ENCODE data around the gene CORIN. TPM values are rescaled to one million over a fixed set of nuclear protein-coding genes. Genes with fewer than 3 reads are reported as not detected.

CORIN gene
- total and polyA plus RNA-seq, 5 donors from 2014 or later = 0.64 TPM; not detected in 4

- H3K27ac Mint-ChIP-seq = no peak overlapping the region
- no peaks in the 10 kb centered on the region for H3K4me1 Mint-ChIP-seq
- Histone ChIP-seq H3K27ac (ENCODE audit: insufficient read depth, low read length, poor library complexity, severe bottlenecking) (no peak overlapping the region), H3K36me3 (ENCODE audit: control insufficient read depth, insufficient read depth, low read length) (no peaks in the 10 kb centered on the region), H3K27me3 (ENCODE audit: control insufficient read depth, insufficient read depth, low read length) (peaks cover 2% of the 10 kb centered on the region), H3K4me1 (ENCODE audit: control insufficient read depth, insufficient read depth, low read length, poor library complexity, severe bottlenecking) (no peaks in the 10 kb centered on the region), H3K9me3 (ENCODE audit: control insufficient read depth in 2 of 2, low read length in 2 of 2) (no peaks in the 10 kb centered on the region), H3K4me3 (ENCODE audit: low read depth, low read length) (no peak overlapping the region)
- H3K4me3 Mint-ChIP-seq = no peak overlapping the region
- no peaks in the 10 kb centered on the region for H3K9me3 Mint-ChIP-seq
- DNase-seq = no peak
- ATAC-seq (ENCODE audit: low read depth in 2 of 2) = no peak
- peaks cover 11% of the 10 kb centered on the region for H3K27me3 Mint-ChIP-seq
- H3K36me3 Mint-ChIP-seq = no peaks in the 10 kb centered on the region
These were observed 178.5 kb downstream of the CORIN start for GRCh38 chr4:47659342-47659741.

GRCh38 chr4:47654972-47655693 lies 182.7 kb downstream of the CORIN start:
- Histone ChIP-seq H3K4me3 (ENCODE audit: low read depth, low read length) (no peak overlapping the region), H3K36me3 (ENCODE audit: control insufficient read depth, insufficient read depth, low read length) (no peaks in the 10 kb centered on the region), H3K27ac (ENCODE audit: insufficient read depth, low read length, poor library complexity, severe bottlenecking) (no peak overlapping the region), H3K4me1 (ENCODE audit: control insufficient read depth, insufficient read depth, low read length, poor library complexity, severe bottlenecking) (no peaks in the 10 kb centered on the region), H3K27me3 (ENCODE audit: control insufficient read depth, insufficient read depth, low read length) (peaks cover 7% of the 10 kb centered on the region), H3K9me3 (ENCODE audit: control insufficient read depth in 2 of 2, low read length in 2 of 2) (no peaks in the 10 kb centered on the region)
- H3K36me3 Mint-ChIP-seq = no peaks in the 10 kb centered on the region
- no peak for ATAC-seq (ENCODE audit: low read depth in 2 of 2)
- peaks cover 5% of the 10 kb centered on the region for H3K27me3 Mint-ChIP-seq
- no peak overlapping the region for H3K27ac Mint-ChIP-seq
- no peak for DNase-seq
- H3K4me1 Mint-ChIP-seq = no peaks in the 10 kb centered on the region
- H3K9me3 Mint-ChIP-seq = no peaks in the 10 kb centered on the region
- H3K4me3 Mint-ChIP-seq = no peak overlapping the region

DNA sequence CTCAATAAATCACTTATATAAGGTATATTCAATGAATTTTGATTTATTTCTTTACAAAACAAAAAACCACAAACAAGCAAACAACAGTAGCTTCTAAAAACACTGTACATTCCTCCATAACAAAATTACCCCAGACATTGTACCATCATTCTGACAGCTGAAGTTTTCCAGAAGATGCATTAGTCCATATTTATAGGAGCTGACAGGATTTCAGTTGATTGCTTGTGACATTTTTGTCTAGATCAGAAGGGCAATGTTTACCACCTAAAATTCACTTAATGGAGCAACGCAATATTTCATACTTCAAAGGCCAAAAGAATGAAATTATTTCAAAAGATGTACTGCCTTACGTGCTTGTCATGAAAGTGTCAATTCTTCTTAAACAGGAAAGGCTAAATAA lies 185.8 kb downstream of the CORIN start:
- no peaks in the 10 kb centered on the region for H3K4me1 ChIP-seq (ENCODE audit: control insufficient read depth, insufficient read depth, low read length, poor library complexity, severe bottlenecking)
- Mint-ChIP-seq H3K4me1 (no peaks in the 10 kb centered on the region), H3K36me3 (no peaks in the 10 kb centered on the region), H3K4me3 (no peak overlapping the region), H3K9me3 (no peaks in the 10 kb centered on the region), H3K27me3 (peaks cover 2% of the 10 kb centered on the region), H3K27ac (no peak overlapping the region)
- no peak for DNase-seq
- ATAC-seq (ENCODE audit: low read depth in 2 of 2) = no peak
- peaks cover 7% of the 10 kb centered on the region for H3K27me3 ChIP-seq (ENCODE audit: control insufficient read depth, insufficient read depth, low read length)
- H3K9me3 ChIP-seq (ENCODE audit: control insufficient read depth in 2 of 2, low read length in 2 of 2) = no peaks in the 10 kb centered on the region
- H3K27ac ChIP-seq (ENCODE audit: insufficient read depth, low read length, poor library complexity, severe bottlenecking) = no peak overlapping the region
- H3K4me3 ChIP-seq (ENCODE audit: low read depth, low read length) = no peak overlapping the region
- H3K36me3 ChIP-seq (ENCODE audit: control insufficient read depth, insufficient read depth, low read length) = no peaks in the 10 kb centered on the region

DNA sequence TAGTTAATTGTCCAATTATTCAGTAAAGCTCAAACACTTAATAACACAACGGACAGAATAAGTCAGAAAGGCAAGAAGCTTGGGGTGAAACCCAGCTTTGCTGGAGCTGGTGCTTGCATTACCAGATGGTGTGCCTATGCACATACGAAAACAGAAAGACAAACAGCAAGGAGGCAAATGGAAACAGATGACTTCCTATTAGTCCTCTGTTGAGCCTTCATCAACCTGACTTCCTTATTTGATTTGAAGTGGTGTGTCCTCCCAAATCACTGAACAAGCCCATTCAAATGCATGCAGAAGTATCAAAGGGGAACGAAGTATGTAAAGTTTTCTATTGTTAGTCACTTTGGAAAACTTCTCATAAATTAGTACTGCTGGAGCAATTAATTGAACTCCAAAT lies 186.6 kb downstream of the CORIN start:
- H3K27me3 ChIP-seq (ENCODE audit: control insufficient read depth, insufficient read depth, low read length) = peaks cover 7% of the 10 kb centered on the region
- DNase-seq = no peak
- H3K4me3 ChIP-seq (ENCODE audit: low read depth, low read length) = no peak overlapping the region
- Mint-ChIP-seq H3K27me3 (peaks cover 5% of the 10 kb centered on the region), H3K9me3 (no peaks in the 10 kb centered on the region), H3K27ac (no peak overlapping the region), H3K4me1 (no peaks in the 10 kb centered on the region), H3K4me3 (no peak overlapping the region), H3K36me3 (no peaks in the 10 kb centered on the region)
- H3K36me3 ChIP-seq (ENCODE audit: control insufficient read depth, insufficient read depth, low read length) = no peaks in the 10 kb centered on the region
- no peak overlapping the region for H3K27ac ChIP-seq (ENCODE audit: insufficient read depth, low read length, poor library complexity, severe bottlenecking)
- H3K9me3 ChIP-seq (ENCODE audit: control insufficient read depth in 2 of 2, low read length in 2 of 2) = no peaks in the 10 kb centered on the region
- H3K4me1 ChIP-seq (ENCODE audit: control insufficient read depth, insufficient read depth, low read length, poor library complexity, severe bottlenecking) = no peaks in the 10 kb centered on the region
- ATAC-seq (ENCODE audit: low read depth in 2 of 2) = no peak

DNA sequence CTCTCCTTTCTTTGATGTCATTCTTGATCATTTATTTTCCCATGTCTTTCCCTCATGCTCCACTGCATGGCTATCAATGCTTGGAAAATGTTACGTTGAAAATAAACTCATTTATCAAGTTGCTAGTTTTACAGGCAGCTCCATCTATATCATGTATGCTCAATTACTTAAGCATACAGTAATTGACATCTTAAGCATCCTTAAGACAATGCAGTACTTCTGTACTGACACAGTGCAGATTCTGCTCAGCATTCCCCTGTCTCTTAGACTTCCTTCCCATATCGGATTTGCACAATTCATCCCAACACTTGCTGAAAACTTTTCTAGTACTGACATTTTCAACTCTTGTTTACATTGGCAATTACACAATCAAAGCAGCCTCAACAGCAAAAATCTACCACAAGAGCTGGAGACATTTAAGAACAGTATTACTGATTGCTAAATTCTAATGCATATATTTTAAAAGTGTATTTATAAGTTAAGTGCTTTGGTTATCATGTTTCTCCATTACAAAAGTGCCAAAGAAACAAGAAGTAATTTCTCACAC lies 187.2 kb downstream of the CORIN start:
- Histone ChIP-seq H3K27ac (ENCODE audit: insufficient read depth, low read length, poor library complexity, severe bottlenecking) (no peak overlapping the region), H3K4me1 (ENCODE audit: control insufficient read depth, insufficient read depth, low read length, poor library complexity, severe bottlenecking) (no peaks in the 10 kb centered on the region), H3K9me3 (ENCODE audit: control insufficient read depth in 2 of 2, low read length in 2 of 2) (no peaks in the 10 kb centered on the region), H3K4me3 (ENCODE audit: low read depth, low read length) (no peak overlapping the region), H3K36me3 (ENCODE audit: control insufficient read depth, insufficient read depth, low read length) (no peaks in the 10 kb centered on the region), H3K27me3 (ENCODE audit: control insufficient read depth, insufficient read depth, low read length) (peaks cover 7% of the 10 kb centered on the region)
- no peak overlapping the region for H3K4me3 Mint-ChIP-seq
- H3K9me3 Mint-ChIP-seq = no peaks in the 10 kb centered on the region
- peaks cover 5% of the 10 kb centered on the region for H3K27me3 Mint-ChIP-seq
- no peak for ATAC-seq (ENCODE audit: low read depth in 2 of 2)
- DNase-seq = no peak
- no peak overlapping the region for H3K27ac Mint-ChIP-seq
- no peaks in the 10 kb centered on the region for H3K36me3 Mint-ChIP-seq
- H3K4me1 Mint-ChIP-seq = no peaks in the 10 kb centered on the region

GRCh38 chr4:47647544-47647943 lies 190.3 kb downstream of the CORIN start:
- no peaks in the 10 kb centered on the region for H3K36me3 Mint-ChIP-seq

DNA sequence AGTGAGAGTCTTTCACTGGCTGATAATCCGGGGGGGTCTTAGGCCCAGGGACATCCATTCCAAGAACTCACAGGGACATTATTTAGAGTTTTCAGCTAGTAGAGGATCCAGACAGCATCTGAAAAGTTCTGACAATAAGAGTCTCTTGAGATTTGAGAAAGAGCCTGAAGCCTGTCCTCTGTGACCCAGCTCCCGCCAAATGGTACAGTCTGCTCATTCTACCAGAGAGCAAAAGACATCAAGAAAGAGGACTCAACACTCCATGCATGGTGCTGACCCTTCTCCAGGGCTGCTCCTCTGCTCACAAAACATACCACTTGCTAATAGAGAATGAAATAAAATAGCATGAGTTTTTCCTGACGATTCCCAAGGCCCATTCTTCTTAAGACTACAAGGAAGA lies 190.8 kb downstream of the CORIN start:
- Histone ChIP-seq H3K9me3 (ENCODE audit: control insufficient read depth in 2 of 2, low read length in 2 of 2) (no peaks in the 10 kb centered on the region), H3K4me3 (ENCODE audit: low read depth, low read length) (no peak overlapping the region), H3K27me3 (ENCODE audit: control insufficient read depth, insufficient read depth, low read length) (peaks cover 7% of the 10 kb centered on the region), H3K36me3 (ENCODE audit: control insufficient read depth, insufficient read depth, low read length) (no peaks in the 10 kb centered on the region), H3K4me1 (ENCODE audit: control insufficient read depth, insufficient read depth, low read length, poor library complexity, severe bottlenecking) (no peaks in the 10 kb centered on the region), H3K27ac (ENCODE audit: insufficient read depth, low read length, poor library complexity, severe bottlenecking) (no peak overlapping the region)
- ATAC-seq (ENCODE audit: low read depth in 2 of 2) (no peak), DNase-seq (no peak)
- Mint-ChIP-seq H3K4me1 (no peaks in the 10 kb centered on the region), H3K27ac (no peak overlapping the region), H3K27me3 (peaks cover 5% of the 10 kb centered on the region), H3K36me3 (no peaks in the 10 kb centered on the region), H3K9me3 (no peaks in the 10 kb centered on the region), H3K4me3 (no peak overlapping the region)

More at GRCh38 chr4:47647544-47647943, 190.3 kb downstream of the CORIN start:
- Mint-ChIP-seq H3K27me3 (peaks cover 5% of the 10 kb centered on the region), H3K4me3 (no peak overlapping the region), H3K4me1 (no peaks in the 10 kb centered on the region), H3K9me3 (no peaks in the 10 kb centered on the region), H3K27ac (no peak overlapping the region)
- no peak overlapping the region for H3K27ac ChIP-seq (ENCODE audit: insufficient read depth, low read length, poor library complexity, severe bottlenecking)
- H3K4me1 ChIP-seq (ENCODE audit: control insufficient read depth, insufficient read depth, low read length, poor library complexity, severe bottlenecking) = no peaks in the 10 kb centered on the region
- peaks cover 7% of the 10 kb centered on the region for H3K27me3 ChIP-seq (ENCODE audit: control insufficient read depth, insufficient read depth, low read length)
- H3K9me3 ChIP-seq (ENCODE audit: control insufficient read depth in 2 of 2, low read length in 2 of 2) = no peaks in the 10 kb centered on the region
- no peak for DNase-seq
- H3K4me3 ChIP-seq (ENCODE audit: low read depth, low read length) = no peak overlapping the region
- no peaks in the 10 kb centered on the region for H3K36me3 ChIP-seq (ENCODE audit: control insufficient read depth, insufficient read depth, low read length)
- ATAC-seq (ENCODE audit: low read depth in 2 of 2) = no peak

DNA sequence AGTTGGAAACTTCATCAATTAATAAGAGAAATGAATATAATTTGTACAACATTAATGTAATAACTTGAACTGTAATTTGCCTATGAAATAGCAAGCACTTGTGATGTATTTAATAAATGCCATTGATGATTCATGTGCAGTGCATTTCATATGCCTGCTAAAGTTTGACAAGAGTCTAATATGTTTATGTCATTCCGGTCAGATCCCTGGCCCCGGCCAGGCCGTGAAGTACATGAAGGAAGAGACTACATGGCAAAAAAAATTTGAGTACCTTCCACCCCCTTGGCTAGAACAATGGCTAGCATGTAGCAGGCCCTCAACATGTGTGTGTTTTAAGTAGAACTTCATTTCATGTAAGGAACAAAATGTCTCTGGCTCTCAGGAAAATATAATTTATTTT lies 191.5 kb downstream of the CORIN start:
- H3K4me3 Mint-ChIP-seq = no peak overlapping the region
- H3K9me3 ChIP-seq (ENCODE audit: control insufficient read depth in 2 of 2, low read length in 2 of 2) = no peaks in the 10 kb centered on the region
- no peak overlapping the region for H3K27ac Mint-ChIP-seq
- ATAC-seq (ENCODE audit: low read depth in 2 of 2) (no peak), DNase-seq (no peak)
- no peaks in the 10 kb centered on the region for H3K9me3 Mint-ChIP-seq
- H3K4me1 Mint-ChIP-seq = no peaks in the 10 kb centered on the region
- peaks cover 7% of the 10 kb centered on the region for H3K27me3 ChIP-seq (ENCODE audit: control insufficient read depth, insufficient read depth, low read length)
- H3K36me3 Mint-ChIP-seq = no peaks in the 10 kb centered on the region
- H3K27ac ChIP-seq (ENCODE audit: insufficient read depth, low read length, poor library complexity, severe bottlenecking) = no peak overlapping the region
- no peak overlapping the region for H3K4me3 ChIP-seq (ENCODE audit: low read depth, low read length)
- H3K36me3 ChIP-seq (ENCODE audit: control insufficient read depth, insufficient read depth, low read length) = no peaks in the 10 kb centered on the region
- no peaks in the 10 kb centered on the region for H3K4me1 ChIP-seq (ENCODE audit: control insufficient read depth, insufficient read depth, low read length, poor library complexity, severe bottlenecking)
- H3K27me3 Mint-ChIP-seq = peaks cover 5% of the 10 kb centered on the region
